ENCODE measurements around the gene VAV2. TPM values are rescaled to one million over a fixed set of nuclear protein-coding genes. Genes with fewer than 3 reads are reported as not detected.
A peak's percentile ranks its signal among the peaks of the same experiment; 100 is the strongest.

Gene VAV2
- total RNA-seq, 1 donor from 2014 or later, result 80.6 TPM

- Mint-ChIP-seq H3K4me3 (ENCODE audit: low read depth) (no peak overlapping the region), H3K27me3 (no peaks in the 10 kb centered on the region), H3K27ac (peak overlapping the region; percentile 52), H3K4me1 (ENCODE audit: low read depth) (peaks cover 29% of the 10 kb centered on the region), H3K9me3 (ENCODE audit: low read depth) (no peaks in the 10 kb centered on the region), H3K36me3 (ENCODE audit: insufficient read depth) (no peaks in the 10 kb centered on the region)
- no peak for DNase-seq (ENCODE audit: low spot score, unreplicated experiment)
- TF ChIP-seq CTCF (IDR thresholded peaks at IDR 0.05; ENCODE audit: unreplicated experiment), result no peak
Observed at GRCh38 chr9:133874060-133874657, 118.0 kb downstream of the VAV2 start.

GRCh38 chr9:133873461-133873891, 118.6 kb downstream of the VAV2 start:
- Mint-ChIP-seq H3K4me1 (ENCODE audit: low read depth) (peaks cover 29% of the 10 kb centered on the region), H3K27me3 (no peaks in the 10 kb centered on the region), H3K9me3 (ENCODE audit: low read depth) (no peaks in the 10 kb centered on the region), H3K4me3 (ENCODE audit: low read depth) (no peak overlapping the region), H3K27ac (no peak overlapping the region), H3K36me3 (ENCODE audit: insufficient read depth) (no peaks in the 10 kb centered on the region)
- no peak for TF ChIP-seq CTCF (IDR thresholded peaks at IDR 0.05; ENCODE audit: unreplicated experiment)
- DNase-seq (ENCODE audit: low spot score, unreplicated experiment), result no peak

- H3K36me3 Mint-ChIP-seq (ENCODE audit: insufficient read depth), result no peaks in the 10 kb centered on the region
Observed at GRCh38 chr9:133873009-133873408, 119.1 kb downstream of the VAV2 start.

GRCh38 chr9:133870598-133871595, 121.2 kb downstream of the VAV2 start:
- Mint-ChIP-seq H3K4me3 (ENCODE audit: low read depth) (no peak overlapping the region), H3K9me3 (ENCODE audit: low read depth) (no peaks in the 10 kb centered on the region), H3K27ac (peak overlapping the region; percentile 67), H3K36me3 (ENCODE audit: insufficient read depth) (peaks cover 3% of the 10 kb centered on the region), H3K4me1 (ENCODE audit: low read depth) (peaks cover 19% of the 10 kb centered on the region), H3K27me3 (no peaks in the 10 kb centered on the region)
- no peak for DNase-seq (ENCODE audit: low spot score, unreplicated experiment)
- no peak for TF ChIP-seq CTCF (IDR thresholded peaks at IDR 0.05; ENCODE audit: unreplicated experiment)

More at GRCh38 chr9:133873009-133873408, 119.1 kb downstream of the VAV2 start:
- no peak for DNase-seq (ENCODE audit: low spot score, unreplicated experiment)
- H3K4me1 Mint-ChIP-seq (ENCODE audit: low read depth), result peaks cover 29% of the 10 kb centered on the region
- H3K27me3 Mint-ChIP-seq, result no peaks in the 10 kb centered on the region
- TF ChIP-seq CTCF (IDR thresholded peaks at IDR 0.05; ENCODE audit: unreplicated experiment), result no peak
- no peak overlapping the region for H3K27ac Mint-ChIP-seq
- no peaks in the 10 kb centered on the region for H3K9me3 Mint-ChIP-seq (ENCODE audit: low read depth)
- no peak overlapping the region for H3K4me3 Mint-ChIP-seq (ENCODE audit: low read depth)

- Mint-ChIP-seq H3K36me3 (ENCODE audit: insufficient read depth) (peaks cover 10% of the 10 kb centered on the region), H3K4me3 (ENCODE audit: low read depth) (no peak overlapping the region)
Observed at GRCh38 chr9:133869674-133870405, 122.3 kb downstream of the VAV2 start.

More at GRCh38 chr9:133869674-133870405, 122.3 kb downstream of the VAV2 start:
- Mint-ChIP-seq H3K27me3 (no peaks in the 10 kb centered on the region), H3K9me3 (ENCODE audit: low read depth) (peaks cover 6% of the 10 kb centered on the region), H3K27ac (peak overlapping the region; percentile 71), H3K4me1 (ENCODE audit: low read depth) (peaks cover 18% of the 10 kb centered on the region)
- DNase-seq (ENCODE audit: low spot score, unreplicated experiment), result no peak
- TF ChIP-seq CTCF (IDR thresholded peaks at IDR 0.05; ENCODE audit: unreplicated experiment), result peak; percentile 26

All from progenitor cell of endocrine pancreas (in vitro differentiated cells).